ENCODE measurements around the gene HPS1.

Gene HPS1

DNA sequence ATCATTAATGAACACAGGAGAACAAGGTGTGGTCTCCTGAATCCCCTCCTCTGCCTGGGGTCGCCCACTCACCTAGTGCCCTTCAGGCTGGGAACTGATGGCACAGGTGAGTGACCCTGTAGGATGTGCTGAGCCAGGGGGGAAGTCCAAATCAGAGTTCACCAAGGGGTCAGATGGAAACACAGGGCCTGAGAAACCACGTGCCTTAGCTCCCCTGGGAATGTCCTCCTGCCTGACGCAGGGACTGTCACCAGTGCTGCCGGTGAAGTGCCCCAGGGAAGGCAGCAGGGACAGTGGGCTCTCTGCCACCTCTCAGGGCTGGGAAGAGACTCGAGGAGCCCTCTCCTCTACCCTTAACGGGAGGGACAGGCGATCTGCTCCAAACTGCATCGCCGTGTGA is 25.9 kb downstream of the HPS1 start:
- TF ChIP-seq TEAD4 (IDR thresholded peaks at IDR 0.05), result no peak
- no peak for TF ChIP-seq NFIC (IDR thresholded peaks at IDR 0.05)
- no peak for TF ChIP-seq TCF12 (IDR thresholded peaks at IDR 0.05; ENCODE audit: low read depth)
- no peak for TF ChIP-seq CEBPB (IDR thresholded peaks at IDR 0.05)
- no peak for TF ChIP-seq TAF1 (IDR thresholded peaks at IDR 0.05; ENCODE audit: low read depth)
- TF ChIP-seq EP300 (IDR thresholded peaks at IDR 0.05; ENCODE audit: borderline replicate concordance), result no peak
- TF ChIP-seq ZBTB7A (IDR thresholded peaks at IDR 0.05; ENCODE audit: low read depth), result no peak
- no peak for TF ChIP-seq CREB1 (IDR thresholded peaks at IDR 0.05; ENCODE audit: low read depth)
- TF ChIP-seq, protein P1, sequence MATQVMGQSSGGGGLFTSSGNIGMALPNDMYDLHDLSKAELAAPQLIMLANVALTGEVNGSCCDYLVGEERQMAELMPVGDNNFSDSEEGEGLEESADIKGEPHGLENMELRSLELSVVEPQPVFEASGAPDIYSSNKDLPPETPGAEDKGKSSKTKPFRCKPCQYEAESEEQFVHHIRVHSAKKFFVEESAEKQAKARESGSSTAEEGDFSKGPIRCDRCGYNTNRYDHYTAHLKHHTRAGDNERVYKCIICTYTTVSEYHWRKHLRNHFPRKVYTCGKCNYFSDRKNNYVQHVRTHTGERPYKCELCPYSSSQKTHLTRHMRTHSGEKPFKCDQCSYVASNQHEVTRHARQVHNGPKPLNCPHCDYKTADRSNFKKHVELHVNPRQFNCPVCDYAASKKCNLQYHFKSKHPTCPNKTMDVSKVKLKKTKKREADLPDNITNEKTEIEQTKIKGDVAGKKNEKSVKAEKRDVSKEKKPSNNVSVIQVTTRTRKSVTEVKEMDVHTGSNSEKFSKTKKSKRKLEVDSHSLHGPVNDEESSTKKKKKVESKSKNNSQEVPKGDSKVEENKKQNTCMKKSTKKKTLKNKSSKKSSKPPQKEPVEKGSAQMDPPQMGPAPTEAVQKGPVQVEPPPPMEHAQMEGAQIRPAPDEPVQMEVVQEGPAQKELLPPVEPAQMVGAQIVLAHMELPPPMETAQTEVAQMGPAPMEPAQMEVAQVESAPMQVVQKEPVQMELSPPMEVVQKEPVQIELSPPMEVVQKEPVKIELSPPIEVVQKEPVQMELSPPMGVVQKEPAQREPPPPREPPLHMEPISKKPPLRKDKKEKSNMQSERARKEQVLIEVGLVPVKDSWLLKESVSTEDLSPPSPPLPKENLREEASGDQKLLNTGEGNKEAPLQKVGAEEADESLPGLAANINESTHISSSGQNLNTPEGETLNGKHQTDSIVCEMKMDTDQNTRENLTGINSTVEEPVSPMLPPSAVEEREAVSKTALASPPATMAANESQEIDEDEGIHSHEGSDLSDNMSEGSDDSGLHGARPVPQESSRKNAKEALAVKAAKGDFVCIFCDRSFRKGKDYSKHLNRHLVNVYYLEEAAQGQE (IDR thresholded peaks at IDR 0.05; ENCODE audit: low read depth), result no peak
- no peak for TF ChIP-seq FOXM1 (IDR thresholded peaks at IDR 0.05; ENCODE audit: borderline replicate concordance, low read depth)
- TF ChIP-seq EGR1 (IDR thresholded peaks at IDR 0.05), result no peak
- TF ChIP-seq, protein P2, sequence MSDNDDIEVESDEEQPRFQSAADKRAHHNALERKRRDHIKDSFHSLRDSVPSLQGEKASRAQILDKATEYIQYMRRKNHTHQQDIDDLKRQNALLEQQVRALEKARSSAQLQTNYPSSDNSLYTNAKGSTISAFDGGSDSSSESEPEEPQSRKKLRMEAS (IDR thresholded peaks at IDR 0.05), result no peak
- TF ChIP-seq, protein P3, sequence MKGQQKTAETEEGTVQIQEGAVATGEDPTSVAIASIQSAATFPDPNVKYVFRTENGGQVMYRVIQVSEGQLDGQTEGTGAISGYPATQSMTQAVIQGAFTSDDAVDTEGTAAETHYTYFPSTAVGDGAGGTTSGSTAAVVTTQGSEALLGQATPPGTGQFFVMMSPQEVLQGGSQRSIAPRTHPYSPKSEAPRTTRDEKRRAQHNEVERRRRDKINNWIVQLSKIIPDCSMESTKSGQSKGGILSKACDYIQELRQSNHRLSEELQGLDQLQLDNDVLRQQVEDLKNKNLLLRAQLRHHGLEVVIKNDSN (IDR thresholded peaks at IDR 0.05), result no peak
- TF ChIP-seq RAD21 (IDR thresholded peaks at IDR 0.05; ENCODE audit: low read depth), result no peak

DNA sequence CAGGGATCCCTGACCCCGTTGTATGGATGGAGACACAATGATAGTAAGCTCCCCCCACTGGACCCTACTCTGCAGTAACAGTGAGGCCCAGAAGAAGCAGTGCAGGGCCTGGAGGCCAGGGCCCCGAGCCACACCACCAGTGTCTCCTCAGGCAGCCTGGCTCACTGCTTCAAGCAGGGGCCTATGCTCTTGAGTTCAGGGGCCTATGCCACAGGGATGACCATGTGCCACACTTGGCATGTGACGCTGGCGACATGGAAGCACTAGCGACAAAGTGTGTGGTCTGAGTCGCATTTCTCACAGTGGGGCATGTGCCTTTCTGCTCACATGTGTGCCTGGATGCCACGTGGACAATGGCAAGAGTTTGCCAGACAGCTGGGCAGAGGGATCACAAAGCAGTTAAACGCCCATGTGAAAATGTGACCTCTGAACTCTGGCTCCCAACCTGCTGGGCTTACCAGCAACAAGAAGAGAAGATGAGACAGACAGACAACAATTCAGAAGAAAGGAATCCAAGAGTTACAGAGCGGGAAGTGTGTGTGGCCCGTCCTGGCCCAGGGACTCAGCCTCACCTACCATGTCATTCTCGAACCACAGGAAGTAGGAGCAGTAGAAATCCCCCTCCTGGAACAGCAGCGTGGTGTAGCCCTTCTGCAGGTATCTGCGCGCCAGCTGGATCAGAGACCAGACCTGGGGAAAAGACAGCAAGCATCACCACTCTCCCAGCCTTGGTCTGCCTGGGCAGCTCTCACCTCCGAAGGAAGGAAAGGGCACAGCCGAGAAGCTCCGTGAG is 27.1 kb downstream of the HPS1 start:
- TF ChIP-seq RAD21 (IDR thresholded peaks at IDR 0.05; ENCODE audit: low read depth) (no peak), ZBTB7A (IDR thresholded peaks at IDR 0.05; ENCODE audit: low read depth) (no peak), TEAD4 (IDR thresholded peaks at IDR 0.05) (no peak), NFIC (IDR thresholded peaks at IDR 0.05) (no peak), CEBPB (IDR thresholded peaks at IDR 0.05) (no peak), TAF1 (IDR thresholded peaks at IDR 0.05; ENCODE audit: low read depth) (no peak)
- TF ChIP-seq, protein P3 (IDR thresholded peaks at IDR 0.05), result no peak

DNA sequence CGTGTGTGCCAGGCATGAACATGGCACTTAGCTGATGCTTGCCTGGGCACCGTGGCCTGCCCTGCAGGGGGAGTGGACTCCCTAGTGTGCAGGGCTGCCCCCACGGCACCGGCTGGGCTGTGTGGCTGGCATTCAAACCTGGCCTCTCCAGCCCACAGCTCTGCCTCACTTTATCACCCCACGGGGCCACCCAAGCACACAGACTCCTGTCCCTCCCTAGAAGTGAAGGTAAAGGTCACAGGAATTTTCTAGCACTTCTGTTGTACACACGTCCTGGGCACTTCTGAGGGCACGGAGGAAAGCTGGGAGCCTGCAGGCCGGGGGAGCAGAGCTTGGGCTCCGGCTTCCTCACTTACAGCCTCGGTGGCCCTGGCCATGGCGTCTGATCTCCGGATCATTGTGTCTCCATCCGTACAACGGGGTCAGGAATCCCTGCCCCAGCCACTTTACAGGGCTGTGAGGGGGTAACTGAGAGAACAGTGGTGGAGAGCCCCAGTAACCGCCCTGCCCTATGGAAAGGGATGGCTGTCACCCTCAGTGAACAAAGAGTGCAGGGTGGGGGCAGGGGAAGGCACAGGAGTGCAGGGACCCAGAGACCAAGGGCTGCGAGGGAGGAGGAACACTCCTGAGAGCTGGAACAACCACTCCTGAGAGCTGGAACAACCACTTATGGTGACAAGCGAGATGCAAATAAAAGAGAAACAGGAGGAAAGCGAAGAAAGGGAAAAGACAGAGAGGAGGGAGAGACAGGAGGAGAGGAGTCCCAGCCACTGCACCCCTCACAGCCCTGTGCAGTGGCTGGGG is 27.9 kb downstream of the HPS1 start:
- no peak for TF ChIP-seq NFIC (IDR thresholded peaks at IDR 0.05)
- no peak for TF ChIP-seq CREB1 (IDR thresholded peaks at IDR 0.05; ENCODE audit: low read depth)
- no peak for TF ChIP-seq TEAD4 (IDR thresholded peaks at IDR 0.05)
- TF ChIP-seq TAF1 (IDR thresholded peaks at IDR 0.05; ENCODE audit: low read depth), result no peak
- TF ChIP-seq EP300 (IDR thresholded peaks at IDR 0.05; ENCODE audit: borderline replicate concordance), result no peak

DNA sequence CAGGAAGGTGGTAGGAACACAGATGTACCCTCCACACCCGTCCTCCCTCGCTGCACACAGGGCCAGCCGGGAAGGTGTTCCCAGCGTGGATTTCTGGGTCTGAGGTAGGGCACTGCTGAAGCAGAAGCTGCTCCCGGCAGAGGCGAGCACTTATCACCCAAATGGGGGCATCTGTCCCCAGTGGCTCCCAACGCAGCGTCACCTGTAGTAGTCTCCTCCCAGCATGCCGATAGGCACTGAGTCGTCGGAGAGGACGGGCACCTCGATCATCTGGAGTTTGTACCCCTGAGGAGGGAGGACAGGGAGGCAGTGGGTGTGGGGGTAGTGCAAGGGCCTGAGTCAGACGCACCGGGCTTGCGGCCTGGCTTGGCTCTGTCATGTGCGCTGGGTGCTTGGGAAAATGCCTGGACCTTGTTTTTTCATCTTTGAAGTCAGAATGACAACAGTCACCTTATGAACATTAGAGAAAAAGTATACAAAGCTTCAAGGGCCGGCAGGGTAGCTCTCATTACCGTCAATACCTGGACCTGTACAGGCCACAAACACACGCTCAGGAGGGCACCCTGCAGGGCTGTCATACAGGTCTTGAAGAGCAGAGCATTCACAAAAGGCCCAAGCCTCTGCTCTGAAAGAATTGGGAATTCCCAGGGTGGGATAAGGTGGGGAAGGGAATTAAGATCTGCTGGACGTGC is 28.6 kb downstream of the HPS1 start:
- no peak for TF ChIP-seq NFIC (IDR thresholded peaks at IDR 0.05)
- TF ChIP-seq TAF1 (IDR thresholded peaks at IDR 0.05; ENCODE audit: low read depth), result no peak
- no peak for TF ChIP-seq EP300 (IDR thresholded peaks at IDR 0.05; ENCODE audit: borderline replicate concordance)
- no peak for TF ChIP-seq YY1 (IDR thresholded peaks at IDR 0.05; ENCODE audit: low read depth)
- no peak for TF ChIP-seq RAD21 (IDR thresholded peaks at IDR 0.05; ENCODE audit: low read depth)
- TF ChIP-seq CREB1 (IDR thresholded peaks at IDR 0.05; ENCODE audit: low read depth), result no peak
- TF ChIP-seq, protein P2 (IDR thresholded peaks at IDR 0.05), result no peak
- TF ChIP-seq, protein P1 (IDR thresholded peaks at IDR 0.05; ENCODE audit: low read depth), result no peak
- TF ChIP-seq EGR1 (IDR thresholded peaks at IDR 0.05), result no peak
- TF ChIP-seq ZBTB7A (IDR thresholded peaks at IDR 0.05; ENCODE audit: low read depth), result no peak

DNA sequence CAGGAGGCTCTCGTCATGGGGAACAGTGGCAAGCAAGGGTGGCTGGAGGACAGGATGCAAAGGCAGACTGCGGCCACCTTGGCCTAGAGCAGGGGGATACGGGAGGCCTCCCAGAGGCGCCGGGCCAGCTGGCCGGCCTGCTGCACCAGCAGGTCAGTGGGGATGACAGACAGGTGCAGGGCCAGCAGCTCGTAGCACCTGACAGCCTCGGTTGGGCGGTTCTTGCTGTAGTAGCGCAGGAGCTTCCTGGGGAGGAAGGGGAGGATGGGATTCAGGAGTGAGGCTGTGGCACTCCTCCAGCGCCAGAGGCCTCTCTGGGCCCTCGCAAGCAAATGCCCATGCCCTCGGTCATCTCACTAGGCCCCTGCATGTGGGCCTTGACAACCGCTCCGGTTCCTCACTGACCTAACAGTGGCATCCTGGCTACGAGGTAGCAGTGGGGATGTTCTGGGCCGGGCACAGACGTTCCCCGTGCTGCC is 29.2 kb downstream of the HPS1 start:
- TF ChIP-seq, protein P1 (IDR thresholded peaks at IDR 0.05; ENCODE audit: low read depth), result no peak
- no peak for TF ChIP-seq ZBTB7A (IDR thresholded peaks at IDR 0.05; ENCODE audit: low read depth)
- TF ChIP-seq, protein P3 (IDR thresholded peaks at IDR 0.05), result no peak
- TF ChIP-seq TAF1 (IDR thresholded peaks at IDR 0.05; ENCODE audit: low read depth), result no peak
- no peak for TF ChIP-seq NFIC (IDR thresholded peaks at IDR 0.05)
- no peak for TF ChIP-seq YY1 (IDR thresholded peaks at IDR 0.05; ENCODE audit: low read depth)
- TF ChIP-seq, protein P2 (IDR thresholded peaks at IDR 0.05), result no peak
- no peak for TF ChIP-seq RAD21 (IDR thresholded peaks at IDR 0.05; ENCODE audit: low read depth)
- TF ChIP-seq EP300 (IDR thresholded peaks at IDR 0.05; ENCODE audit: borderline replicate concordance), result no peak
- TF ChIP-seq EGR1 (IDR thresholded peaks at IDR 0.05), result no peak
- no peak for TF ChIP-seq TEAD4 (IDR thresholded peaks at IDR 0.05)
- TF ChIP-seq CREB1 (IDR thresholded peaks at IDR 0.05; ENCODE audit: low read depth), result no peak
